Activated gamma-delta T cell treated with anti-CD3 and anti-CD28 coated beads, Interleukin-2, amount 50 U/mL, for 16 hours (primary cell): Measurements from ENCODE around the gene WDR86.
A peak's percentile ranks its signal among the peaks of the same experiment; 100 is the strongest.

ENCODE experiments used
- DNase-seq: peaks from one replicate; pipeline ENCODE4 v3.0.0-alpha.2; 2020; ENCODE audit warnings: low read depth

Gene WDR86

GRCh38 chr7:151390598-151391357 is 19.1 kb downstream of the WDR86 start:
- DNase-seq = no peak

- DNase-seq = no peak
These were observed 19.9 kb downstream of the WDR86 start for GRCh38 chr7:151389768-151390597.

- no peak for DNase-seq
These were observed 20.6 kb downstream of the WDR86 start for GRCh38 chr7:151389096-151389767.

- no peak for DNase-seq
These were observed 21.4 kb downstream of the WDR86 start for GRCh38 chr7:151388430-151388829.

- DNase-seq = no peak
These were observed 21.9 kb downstream of the WDR86 start for GRCh38 chr7:151388007-151388297.

GRCh38 chr7:151387161-151388006 is 22.5 kb downstream of the WDR86 start:
- no peak for DNase-seq

- no peak for DNase-seq
These were observed 23.3 kb downstream of the WDR86 start for GRCh38 chr7:151386301-151387160.

GRCh38 chr7:151385626-151386300 is 24.1 kb downstream of the WDR86 start:
- no peak for DNase-seq

- no peak for DNase-seq
These were observed 24.8 kb downstream of the WDR86 start for GRCh38 chr7:151384776-151385625.

GRCh38 chr7:151384352-151384697 is 25.5 kb downstream of the WDR86 start:
- DNase-seq = no peak

- DNase-seq = no peak
These were observed 26.0 kb downstream of the WDR86 start for GRCh38 chr7:151383638-151384351.

- peak; percentile 9 for DNase-seq
These were observed 27.6 kb downstream of the WDR86 start for GRCh38 chr7:151382079-151382885.

GRCh38 chr7:151381348-151382078 is 28.3 kb downstream of the WDR86 start:
- DNase-seq = peak; percentile 27

- DNase-seq = no peak
These were observed 28.8 kb downstream of the WDR86 start for GRCh38 chr7:151381098-151381347.

GRCh38 chr7:151380199-151381097 is 29.4 kb downstream of the WDR86 start:
- DNase-seq = no peak

- DNase-seq = no peak
These were observed 30.2 kb downstream of the WDR86 start for GRCh38 chr7:151379534-151380198.
